GM12878 (cell line): ENCODE data around the gene OPRM1. TPM values are rescaled to one million over a fixed set of nuclear protein-coding genes. Genes with fewer than 3 reads are reported as not detected.

ENCODE experiments used
- ATAC-seq: fragments of 200-7000 bp; cut with Tn5 transposase; 3 replicates; pipeline ENCODE4 v1.9.1; 2020; ENCODE audit warnings: mild to moderate bottlenecking, moderate library complexity
- BruUV-seq: library from RNA; stranded (reverse); fragments of 400-500 nt; replicated peaks from 2 replicates; lab custom pipeline; 2021; lab: Mats Ljungman, UMichigan
- CTCF ChIA-PET: fragments of 300-600 bp; sonication (Branson Sonifier 250); formaldehyde crosslinking; extraction: SDS; loops from one replicate; lab custom pipeline; 2021; ENCODE audit warnings: inconsistent platforms; lab: Yijun Ruan, JAX
- POLR2A ChIA-PET: fragments of 350-600 bp; formaldehyde crosslinking; extraction: SDS; loops from one replicate; lab custom pipeline; 2021; ENCODE audit warnings: inconsistent platforms; lab: Charles Lee
- RAD21 ChIA-PET: fragments of 300-600 bp; sonication (Branson Sonifier 250); formaldehyde crosslinking; loops from one replicate; lab custom pipeline; 2023; ENCODE audit warnings: antibody characterized with exemption; ENCODE audit not compliant: unreplicated experiment; lab: Charles Lee
- SMC1A ChIA-PET: fragments of 300-600 bp; sonication (Branson Sonifier 250); formaldehyde crosslinking; loops from one replicate; lab custom pipeline; 2023; ENCODE audit not compliant: unreplicated experiment, uncharacterized antibody; lab: Charles Lee
- DNase-seq: peaks from one replicate; pipeline ENCODE4 v3.0.0-alpha.2; 2011; ENCODE audit warnings: low read depth, low spot score
- FAIRE-seq: peaks from 3 replicates; lab custom pipeline; 2011; peaks lifted over from hg19 to GRCh38; lab: Jason Lieb, UNC
- H2AFZ ChIP-seq: 2 replicates; pipeline ENCODE4 v1.6.0; 2011; ENCODE audit warnings: low read depth, low read length, control low read depth; ENCODE audit not compliant: control insufficient read depth
- H3K27ac ChIP-seq: 2 replicates; pipeline ENCODE4 v1.5.1; 2011; ENCODE audit warnings: control low read depth; ENCODE audit not compliant: control insufficient read depth, insufficient read depth
- H3K27me3 ChIP-seq, 2 experiments: replicated peaks in 1 of 2; 2 replicates each; pipeline versions ENCODE4 v1.6.0 to v1.6.1; 2011; ENCODE audit warnings: low read length in 1 of 2; ENCODE audit not compliant: control insufficient read depth in 2 of 2, insufficient read depth in 2 of 2
- H3K36me3 ChIP-seq, 2 experiments: 2 replicates each; pipeline ENCODE4 v1.5.1; 2011; ENCODE audit warnings: low read length in 1 of 2; ENCODE audit not compliant: control insufficient read depth in 2 of 2, insufficient read depth in 2 of 2
- H3K4me1 ChIP-seq: 2 replicates; pipeline ENCODE4 v1.6.1; 2011; ENCODE audit warnings: mild to moderate bottlenecking, low read length, moderate library complexity, mixed read lengths; ENCODE audit not compliant: control insufficient read depth, insufficient read depth
- H3K4me2 ChIP-seq: 2 replicates; pipeline ENCODE4 v1.6.0; 2011; ENCODE audit warnings: control low read depth; ENCODE audit not compliant: control insufficient read depth, insufficient read depth
- H3K4me3 ChIP-seq: fragments of 200-600 bp; sonication (generic); 2 replicates; pipeline ENCODE4 v1.5.1; 2016
- H3K79me2 ChIP-seq: 2 replicates; pipeline ENCODE4 v1.6.0; 2011; ENCODE audit warnings: low read length; ENCODE audit not compliant: control insufficient read depth, insufficient read depth
- H3K9ac ChIP-seq: 2 replicates; pipeline ENCODE4 v1.8.0; 2011; ENCODE audit warnings: low read length, control low read depth, mixed read lengths; ENCODE audit not compliant: control insufficient read depth, insufficient read depth
- H3K9me3 ChIP-seq: replicated peaks from 3 replicates; pipeline ENCODE4 v1.5.1; 2011; ENCODE audit warnings: mild to moderate bottlenecking, low read length; ENCODE audit not compliant: control insufficient read depth, insufficient read depth
- H4K20me1 ChIP-seq: 2 replicates; pipeline ENCODE4 v1.6.0; 2011; ENCODE audit not compliant: control insufficient read depth, insufficient read depth
- BHLHE40 ChIP-seq, 2 experiments: fragments of 450-650 bp in 1 of 2; IDR thresholded peaks; 2 replicates each; pipeline ENCODE4 v1.6.1; 2011 to 2017; ENCODE audit warnings: low read depth in 2 of 2, borderline replicate concordance in 1 of 2, improper control_type of control experiment in 1 of 2, low read length in 1 of 2, mild to moderate bottlenecking in 1 of 2
- E2F4 ChIP-seq: IDR thresholded peaks from 2 replicates; pipeline ENCODE4 v1.6.1; 2012; ENCODE audit warnings: low read depth, low read length, improper control_type of control experiment
- EZH2 ChIP-seq: IDR thresholded peaks from 2 replicates; pipeline ENCODE4 v1.6.1; 2012; ENCODE audit warnings: low read depth, mild to moderate bottlenecking, control low read depth, inconsistent platforms, low read length, borderline replicate concordance; ENCODE audit not compliant: control insufficient read depth
- FOXM1 ChIP-seq: IDR thresholded peaks from 2 replicates; pipeline ENCODE4 v1.6.1; 2012; ENCODE audit warnings: low read depth, mild to moderate bottlenecking, inconsistent platforms, low read length, moderate library complexity
- KLF5 ChIP-seq: fragments of 450-650 bp; IDR thresholded peaks from 2 replicates; pipeline ENCODE4 v1.6.1; 2014; ENCODE audit warnings: mild to moderate bottlenecking; ENCODE audit not compliant: partially characterized antibody
- MEF2B ChIP-seq: fragments of 450-650 bp; IDR thresholded peaks from 2 replicates; pipeline ENCODE4 v1.6.1; 2018; ENCODE audit warnings: mild to moderate bottlenecking, moderate library complexity; ENCODE audit not compliant: partially characterized antibody, poor library complexity, severe bottlenecking
- MXI1 ChIP-seq: fragments of 150-350 bp; IDR thresholded peaks from 2 replicates; pipeline ENCODE4 v1.6.1; 2011; ENCODE audit warnings: low read depth, mild to moderate bottlenecking, inconsistent platforms, low read length, improper control_type of control experiment
- NBN ChIP-seq: fragments of 450-650 bp; IDR thresholded peaks from 2 replicates; pipeline ENCODE4 v1.6.1; 2016
- NFYB ChIP-seq: IDR thresholded peaks from 2 replicates; pipeline ENCODE4 v1.6.1; 2011; ENCODE audit warnings: low read depth, mild to moderate bottlenecking, low read length, improper control_type of control experiment, moderate library complexity; ENCODE audit not compliant: insufficient read depth
- RAD21 ChIP-seq: IDR thresholded peaks from 2 replicates; pipeline ENCODE4 v1.6.1; 2011; ENCODE audit warnings: mild to moderate bottlenecking, low read depth, low read length, moderate library complexity; ENCODE audit not compliant: insufficient read depth
- STAT3 ChIP-seq: IDR thresholded peaks from 2 replicates; pipeline ENCODE4 v1.6.1; 2011; ENCODE audit warnings: low read depth, low read length, improper control_type of control experiment
- SUZ12 ChIP-seq: fragments of 200-600 bp; sonication (generic); IDR thresholded peaks from one replicate; pipeline ENCODE4 v1.6.1; 2018; ENCODE audit warnings: antibody characterized with exemption, mild to moderate bottlenecking; ENCODE audit not compliant: unreplicated experiment
- TAF1 ChIP-seq: IDR thresholded peaks from 2 replicates; pipeline ENCODE4 v1.6.1; 2011; ENCODE audit warnings: mild to moderate bottlenecking, low read depth, low read length, borderline replicate concordance
- TCF3 ChIP-seq: IDR thresholded peaks from 2 replicates; pipeline ENCODE4 v1.6.1; 2012; ENCODE audit warnings: low read depth, mild to moderate bottlenecking, low read length, borderline replicate concordance; ENCODE audit not compliant: insufficient read depth
- YBX1 ChIP-seq: fragments of 450-650 bp; IDR thresholded peaks from 2 replicates; pipeline ENCODE4 v1.6.1; 2016; ENCODE audit warnings: antibody characterized with exemption
- WGBS: methylation state at CpG from one replicate; pipeline ENCODE4 v1.1.6; 2016; ENCODE audit warnings: low lambda C conversion rate; ENCODE audit not compliant: insufficient replicate concordance, insufficient coverage; ENCODE audit errors: missing lambda C conversion rate; 5-methylcytosine and 5-hydroxymethylcytosine counted together
- in situ Hi-C: fragments of 300-500 bp; cut with MboI; formaldehyde crosslinking; loops from 9 replicates; pipeline ENCODE4 v1.14.3; 2018; ENCODE audit warnings: mixed read lengths
- intact Hi-C: fragments of 100-400 bp; cut with micrococcal nuclease; formaldehyde crosslinking; loops from one replicate; pipeline ENCODE4 v1.14.2; 2022; ENCODE audit not compliant: unreplicated experiment
- polyA plus RNA-seq, 11 experiments: library from polyadenylated mRNA; depleted of rRNA in 4 of 11; unstranded in 6 of 11; stranded (reverse) in 5 of 11; fragments of >200 nt; fragmentation: Nextera tagmentation in 4 of 11; fragmentation: Illumina TruSeq in 1 of 11; extraction: Ambion mirVana in 4 of 11; extraction: Trizol in 1 of 11; gene quantifications; 1 replicate in 1 of 11; 2 replicates in 10 of 11; pipeline versions ENCODE4 v1.2.1 to v1.2.3, GENCODE V29; 2011 to 2016; ENCODE audit warnings: inconsistent platforms in 2 of 11, missing spikeins in 2 of 11, low read depth in 1 of 11
- total RNA-seq, 4 experiments: library from RNA; depleted of rRNA in 3 of 4; stranded (reverse); fragments of >200 nt in 3 of 4; fragmentation: Illumina TruSeq in 1 of 4; extraction: Trizol in 1 of 4; gene quantifications; 2 replicates each; pipeline versions ENCODE4 v1.2.1 to v1.2.3, GENCODE V29; 2013 to 2021
- TF ChIP-seq, protein P1 (sequence below): fragments of 450-650 bp; IDR thresholded peaks from 2 replicates; pipeline ENCODE4 v1.6.1; 2017; ENCODE audit warnings: mild to moderate bottlenecking, moderate library complexity
- TF ChIP-seq, protein P2 (sequence below): IDR thresholded peaks from 2 replicates; pipeline ENCODE4 v1.6.1; 2011; ENCODE audit warnings: mild to moderate bottlenecking, low read depth, low read length, moderate library complexity; ENCODE audit not compliant: insufficient replicate concordance

The OPRM1 gene
- total and polyA plus RNA-seq, 10 of the 15 experiments (the other 5 are each of a cell fraction or from before 2014, with no cell fraction given): not detected

- TF ChIP-seq, protein P1, sequence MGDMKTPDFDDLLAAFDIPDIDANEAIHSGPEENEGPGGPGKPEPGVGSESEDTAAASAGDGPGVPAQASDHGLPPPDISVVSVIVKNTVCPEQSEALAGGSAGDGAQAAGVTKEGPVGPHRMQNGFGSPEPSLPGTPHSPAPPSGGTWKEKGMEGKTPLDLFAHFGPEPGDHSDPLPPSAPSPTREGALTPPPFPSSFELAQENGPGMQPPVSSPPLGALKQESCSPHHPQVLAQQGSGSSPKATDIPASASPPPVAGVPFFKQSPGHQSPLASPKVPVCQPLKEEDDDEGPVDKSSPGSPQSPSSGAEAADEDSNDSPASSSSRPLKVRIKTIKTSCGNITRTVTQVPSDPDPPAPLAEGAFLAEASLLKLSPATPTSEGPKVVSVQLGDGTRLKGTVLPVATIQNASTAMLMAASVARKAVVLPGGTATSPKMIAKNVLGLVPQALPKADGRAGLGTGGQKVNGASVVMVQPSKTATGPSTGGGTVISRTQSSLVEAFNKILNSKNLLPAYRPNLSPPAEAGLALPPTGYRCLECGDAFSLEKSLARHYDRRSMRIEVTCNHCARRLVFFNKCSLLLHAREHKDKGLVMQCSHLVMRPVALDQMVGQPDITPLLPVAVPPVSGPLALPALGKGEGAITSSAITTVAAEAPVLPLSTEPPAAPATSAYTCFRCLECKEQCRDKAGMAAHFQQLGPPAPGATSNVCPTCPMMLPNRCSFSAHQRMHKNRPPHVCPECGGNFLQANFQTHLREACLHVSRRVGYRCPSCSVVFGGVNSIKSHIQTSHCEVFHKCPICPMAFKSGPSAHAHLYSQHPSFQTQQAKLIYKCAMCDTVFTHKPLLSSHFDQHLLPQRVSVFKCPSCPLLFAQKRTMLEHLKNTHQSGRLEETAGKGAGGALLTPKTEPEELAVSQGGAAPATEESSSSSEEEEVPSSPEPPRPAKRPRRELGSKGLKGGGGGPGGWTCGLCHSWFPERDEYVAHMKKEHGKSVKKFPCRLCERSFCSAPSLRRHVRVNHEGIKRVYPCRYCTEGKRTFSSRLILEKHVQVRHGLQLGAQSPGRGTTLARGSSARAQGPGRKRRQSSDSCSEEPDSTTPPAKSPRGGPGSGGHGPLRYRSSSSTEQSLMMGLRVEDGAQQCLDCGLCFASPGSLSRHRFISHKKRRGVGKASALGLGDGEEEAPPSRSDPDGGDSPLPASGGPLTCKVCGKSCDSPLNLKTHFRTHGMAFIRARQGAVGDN: no peak
- TF ChIP-seq EZH2 (no peak), SUZ12 (no peak), NFYB (no peak), NBN (no peak), MXI1 (no peak), RAD21 (no peak), YBX1 (no peak)
These were observed 20.1 kb downstream of the OPRM1 start (continued) for GRCh38 chr6:154058963-154059680.

DNA sequence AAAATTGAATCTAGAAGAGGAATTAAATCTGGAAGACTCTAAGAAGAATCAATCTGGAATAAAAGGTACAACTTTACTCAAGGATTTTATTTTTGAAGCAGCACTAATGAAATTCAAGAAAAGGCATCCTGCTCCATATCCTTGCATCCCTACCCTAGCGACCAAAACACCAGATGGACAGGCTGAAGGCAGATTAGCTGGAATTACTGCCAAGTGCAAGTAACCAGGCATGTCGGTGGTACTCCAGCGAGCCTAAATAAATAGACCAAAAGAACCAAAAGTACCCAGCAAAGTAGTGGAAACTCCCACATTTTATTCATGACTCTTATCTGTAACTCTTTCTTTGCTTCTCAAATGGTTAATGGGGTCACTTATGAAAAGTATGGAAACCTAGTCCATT, 21.0 kb downstream of the OPRM1 start:
- no peaks in the 10 kb centered on the region for H3K36me3 ChIP-seq
- in situ Hi-C loops (no loop called here), intact Hi-C loops (no loop called here)
- FAIRE-seq (no peak), DNase-seq (no peak), ATAC-seq (no peak)
- no peak overlapping the region for H3K4me3 ChIP-seq
- no TSS peak for BruUV-seq
- H3K4me1 ChIP-seq: no peaks in the 10 kb centered on the region
- H3K27me3 ChIP-seq: no peaks in the 10 kb centered on the region
- ChIA-PET SMC1A (no interaction called here), POLR2A (no interaction called here), RAD21 (no interaction called here), CTCF (no interaction called here)
- WGBS: 0% methylated on average over 3 of the region's 3 CpGs
- H4K20me1 ChIP-seq: no peaks in the 10 kb centered on the region
- H2AFZ ChIP-seq: no peak overlapping the region
- H3K27ac ChIP-seq: no peak overlapping the region
- H3K79me2 ChIP-seq: no peaks in the 10 kb centered on the region
- no peaks in the 10 kb centered on the region for H3K9me3 ChIP-seq
- H3K9ac ChIP-seq: no peak overlapping the region
- no peak overlapping the region for H3K4me2 ChIP-seq
- TF ChIP-seq TAF1 (no peak), MEF2B (no peak), E2F4 (no peak), KLF5 (no peak), STAT3 (no peak), TCF3 (no peak), FOXM1 (no peak), BHLHE40 (IDR thresholded peaks at IDR 0.05; ENCODE audit: borderline replicate concordance in 1 of 2, low read depth in 2 of 2, low read length in 1 of 2) (no peak)
- TF ChIP-seq, protein P2, sequence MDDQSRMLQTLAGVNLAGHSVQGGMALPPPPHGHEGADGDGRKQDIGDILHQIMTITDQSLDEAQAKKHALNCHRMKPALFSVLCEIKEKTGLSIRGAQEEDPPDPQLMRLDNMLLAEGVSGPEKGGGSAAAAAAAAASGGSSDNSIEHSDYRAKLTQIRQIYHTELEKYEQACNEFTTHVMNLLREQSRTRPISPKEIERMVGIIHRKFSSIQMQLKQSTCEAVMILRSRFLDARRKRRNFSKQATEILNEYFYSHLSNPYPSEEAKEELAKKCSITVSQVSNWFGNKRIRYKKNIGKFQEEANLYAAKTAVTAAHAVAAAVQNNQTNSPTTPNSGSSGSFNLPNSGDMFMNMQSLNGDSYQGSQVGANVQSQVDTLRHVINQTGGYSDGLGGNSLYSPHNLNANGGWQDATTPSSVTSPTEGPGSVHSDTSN: no peak
